BJ (cell line): Measurements from ENCODE around the gene SENP7. TPM values are rescaled to one million over a fixed set of nuclear protein-coding genes. Genes with fewer than 3 reads are reported as not detected.

ENCODE experiments used
- CTCF ChIA-PET: fragments of 350-600 bp; formaldehyde crosslinking; extraction: SDS; loops from one replicate; lab custom pipeline; 2021; ENCODE audit warnings: antibody characterized with exemption, inconsistent platforms; lab: Yijun Ruan, JAX
- POLR2A ChIA-PET: fragments of 300-600 bp; sonication (Branson Sonifier 250); formaldehyde crosslinking; extraction: SDS; loops from one replicate; lab custom pipeline; 2021; ENCODE audit warnings: antibody characterized with exemption; lab: Charles Lee
- DNase-seq: peaks from one replicate; pipeline ENCODE4 v3.0.0-alpha.2; 2011; ENCODE audit warnings: low read depth
- H3K27me3 ChIP-seq: 2 replicates; pipeline ENCODE4 v1.6.0; 2011; ENCODE audit warnings: low read length; ENCODE audit not compliant: control insufficient read depth, insufficient read depth
- H3K36me3 ChIP-seq: 2 replicates; pipeline ENCODE4 v1.5.1; 2011; ENCODE audit warnings: low read length; ENCODE audit not compliant: control insufficient read depth, insufficient read depth
- H3K4me3 ChIP-seq: 2 replicates; pipeline ENCODE4 v1.5.1; 2011; ENCODE audit warnings: low read depth, mild to moderate bottlenecking, control low read depth, low read length
- polyA plus RNA-seq: library from polyadenylated mRNA; depleted of rRNA; stranded (reverse); fragments of >200 nt; gene quantifications from 2 replicates; pipeline ENCODE4 v1.2.3, GENCODE V29; 2011
- TF ChIP-seq, protein P1 (sequence below): IDR thresholded peaks from 2 replicates; pipeline ENCODE4 v1.5.1; 2011; ENCODE audit warnings: low read depth, mild to moderate bottlenecking, control low read depth, inconsistent platforms, low read length, moderate library complexity; ENCODE audit not compliant: insufficient read depth

SENP7 gene
- polyA plus RNA-seq, 1 experiment, result 4.2 TPM

DNA sequence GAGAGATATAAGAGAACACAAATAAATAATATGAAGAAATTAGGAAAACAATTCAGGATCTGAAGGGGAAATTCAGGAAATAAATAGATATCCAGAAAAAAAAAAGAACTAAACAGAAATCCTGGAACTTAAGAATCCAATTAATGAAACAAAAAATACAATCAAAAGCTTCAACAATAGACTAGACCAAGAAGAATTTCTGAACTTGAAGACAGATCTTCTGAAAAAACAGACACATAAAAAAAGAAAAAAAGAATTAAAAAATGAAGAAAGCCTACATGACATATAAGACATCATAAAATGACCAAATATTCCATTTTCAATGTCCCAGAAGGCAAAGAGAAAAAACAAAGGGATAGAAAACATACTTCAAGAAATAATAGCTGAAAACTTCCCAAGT lies 124.3 kb downstream of the SENP7 start:
- Histone ChIP-seq H3K4me3 (no peak overlapping the region), H3K27me3 (no peaks in the 10 kb centered on the region), H3K36me3 (no peaks in the 10 kb centered on the region)
- TF ChIP-seq, protein P1, sequence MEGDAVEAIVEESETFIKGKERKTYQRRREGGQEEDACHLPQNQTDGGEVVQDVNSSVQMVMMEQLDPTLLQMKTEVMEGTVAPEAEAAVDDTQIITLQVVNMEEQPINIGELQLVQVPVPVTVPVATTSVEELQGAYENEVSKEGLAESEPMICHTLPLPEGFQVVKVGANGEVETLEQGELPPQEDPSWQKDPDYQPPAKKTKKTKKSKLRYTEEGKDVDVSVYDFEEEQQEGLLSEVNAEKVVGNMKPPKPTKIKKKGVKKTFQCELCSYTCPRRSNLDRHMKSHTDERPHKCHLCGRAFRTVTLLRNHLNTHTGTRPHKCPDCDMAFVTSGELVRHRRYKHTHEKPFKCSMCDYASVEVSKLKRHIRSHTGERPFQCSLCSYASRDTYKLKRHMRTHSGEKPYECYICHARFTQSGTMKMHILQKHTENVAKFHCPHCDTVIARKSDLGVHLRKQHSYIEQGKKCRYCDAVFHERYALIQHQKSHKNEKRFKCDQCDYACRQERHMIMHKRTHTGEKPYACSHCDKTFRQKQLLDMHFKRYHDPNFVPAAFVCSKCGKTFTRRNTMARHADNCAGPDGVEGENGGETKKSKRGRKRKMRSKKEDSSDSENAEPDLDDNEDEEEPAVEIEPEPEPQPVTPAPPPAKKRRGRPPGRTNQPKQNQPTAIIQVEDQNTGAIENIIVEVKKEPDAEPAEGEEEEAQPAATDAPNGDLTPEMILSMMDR, result no peak
- CTCF ChIA-PET, result interaction anchor here (0.7 kb wide), 1 partner anchor 249 kb away, joined by 3 read pairs; no protein-coding TSS in a partner anchor
- DNase-seq, result no peak
- POLR2A ChIA-PET, result no interaction called here

DNA sequence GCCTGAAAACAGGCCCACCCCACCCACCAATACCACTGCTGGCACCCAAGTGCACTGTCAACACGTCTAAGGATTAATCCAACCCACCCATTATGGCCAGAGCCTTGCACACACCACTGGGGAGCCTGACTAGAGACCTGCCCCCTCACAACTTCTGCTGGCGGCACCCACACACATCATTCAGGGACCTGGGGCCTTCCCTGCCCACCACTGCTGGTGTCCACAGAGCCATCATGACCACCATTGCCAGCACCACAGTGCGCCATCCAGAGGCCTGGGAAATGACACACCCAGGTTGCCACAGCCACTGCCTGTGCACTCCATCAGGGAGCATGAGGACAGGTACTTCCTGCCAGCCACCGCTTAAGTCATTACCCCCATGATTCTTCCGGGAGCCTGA lies 125.7 kb downstream of the SENP7 start:
- CTCF ChIA-PET, result no interaction called here
- POLR2A ChIA-PET, result no interaction called here
- Histone ChIP-seq H3K36me3 (no peaks in the 10 kb centered on the region), H3K4me3 (no peak overlapping the region), H3K27me3 (no peaks in the 10 kb centered on the region)
- DNase-seq, result no peak
- TF ChIP-seq, protein P1, result no peak

DNA sequence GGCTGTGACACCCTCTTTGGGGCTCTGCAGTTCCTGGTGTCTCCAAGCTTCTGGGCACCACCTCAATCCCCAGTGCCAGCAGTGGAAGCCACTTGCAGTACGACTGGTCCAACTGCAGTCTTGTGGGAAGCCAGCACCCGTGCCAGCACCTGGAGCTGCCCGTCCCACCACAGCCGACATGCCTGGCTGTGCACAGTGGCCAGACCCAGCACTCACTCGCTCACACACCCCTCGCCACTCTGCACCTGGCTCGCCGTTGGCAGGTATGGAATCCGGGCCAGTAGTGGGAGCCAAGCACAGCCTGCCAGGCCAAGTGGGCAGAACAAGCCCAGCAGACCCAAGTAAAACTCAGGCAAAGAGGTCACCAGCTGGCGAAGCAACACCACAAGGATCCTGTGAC lies 128.6 kb downstream of the SENP7 start:
- TF ChIP-seq, protein P1, result no peak
- DNase-seq, result no peak
- Histone ChIP-seq H3K27me3 (no peaks in the 10 kb centered on the region), H3K4me3 (no peak overlapping the region), H3K36me3 (no peaks in the 10 kb centered on the region)
- CTCF ChIA-PET, result interaction anchor here (0.6 kb wide), 1 partner anchor 182 kb away, joined by 3 read pairs; no protein-coding TSS in a partner anchor
- POLR2A ChIA-PET, result no interaction called here

DNA sequence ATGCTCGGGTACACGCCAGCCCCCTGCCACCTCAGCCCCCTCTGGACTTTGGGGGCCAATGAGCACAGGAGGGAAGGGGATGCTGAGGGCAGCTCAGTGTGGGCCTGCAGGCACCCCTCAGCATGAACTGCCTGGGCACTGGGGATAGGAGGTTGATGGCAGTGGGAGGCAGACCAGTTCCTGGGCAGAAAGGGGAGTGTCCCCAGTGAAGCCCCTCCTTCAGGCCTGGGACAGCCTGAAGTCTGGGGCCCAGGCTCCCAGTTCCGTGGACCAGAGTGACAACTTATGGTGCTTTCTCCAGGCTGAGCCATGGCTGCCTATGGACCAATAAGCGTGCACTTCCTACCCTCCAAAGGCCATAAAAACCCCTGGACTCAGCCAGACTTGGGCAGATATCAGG lies 129.4 kb downstream of the SENP7 start:
- Histone ChIP-seq H3K36me3 (no peaks in the 10 kb centered on the region), H3K4me3 (no peak overlapping the region), H3K27me3 (no peaks in the 10 kb centered on the region)
- TF ChIP-seq, protein P1, result no peak
- ChIA-PET POLR2A (no interaction called here), CTCF (no interaction called here)
- no peak for DNase-seq

DNA sequence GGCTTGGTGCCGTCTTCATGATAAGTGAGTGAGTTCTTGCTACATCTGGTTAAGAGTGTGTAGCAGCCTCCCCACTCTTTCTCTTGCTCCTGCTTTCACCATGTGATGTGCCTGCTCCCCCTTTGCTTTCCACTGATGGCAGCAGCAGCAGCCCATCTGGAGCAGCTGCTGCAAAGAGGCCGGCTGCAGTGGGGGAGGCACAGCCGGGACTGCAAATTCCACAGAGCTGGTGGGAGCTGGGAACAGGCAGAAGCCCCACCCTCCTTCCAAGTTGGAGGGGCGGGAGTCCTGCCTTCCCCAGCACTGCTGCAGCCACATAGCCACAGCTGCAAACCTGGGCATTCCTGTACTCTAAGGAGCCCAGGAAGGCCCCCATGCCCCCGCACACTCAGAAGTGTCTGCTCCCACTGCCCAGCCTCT lies 129.8 kb downstream of the SENP7 start:
- Histone ChIP-seq H3K4me3 (no peak overlapping the region), H3K27me3 (no peaks in the 10 kb centered on the region), H3K36me3 (no peaks in the 10 kb centered on the region)
- ChIA-PET CTCF (no interaction called here), POLR2A (no interaction called here)
- peak; percentile 5 for DNase-seq
- TF ChIP-seq, protein P1, result no peak
